ENCODE results near the gene SPO11.

GRCh38 chr20:57387463-57387862, 57.9 kb downstream of the SPO11 start:
- TF ChIP-seq HNRNPUL1 (IDR thresholded peaks at IDR 0.05; ENCODE audit: low read length) (no peak), TAF7 (tag; IDR thresholded peaks at IDR 0.05) (no peak), BRD4 (IDR thresholded peaks at IDR 0.05) (no peak), XRCC3 (IDR thresholded peaks at IDR 0.05) (no peak), RNF2 (IDR thresholded peaks at IDR 0.05) (no peak), ZNF274 (IDR thresholded peaks at IDR 0.05; ENCODE audit: borderline replicate concordance, low read depth, low read length) (no peak)
